DND-41 (cell line): Measurements from ENCODE around the gene RASGRP1.

ENCODE experiments used
- EZH2 ChIP-seq: IDR thresholded peaks from 3 replicates; pipeline ENCODE4 v1.6.1; 2012; ENCODE audit warnings: borderline replicate concordance, low read depth, mild to moderate bottlenecking, moderate library complexity, low read length, inconsistent platforms; ENCODE audit not compliant: severe bottlenecking
- TF ChIP-seq, protein P1 (sequence below): IDR thresholded peaks from 2 replicates; pipeline ENCODE4 v1.5.1; 2012; ENCODE audit warnings: borderline replicate concordance, low read length, moderate library complexity, mild to moderate bottlenecking; ENCODE audit not compliant: poor library complexity, severe bottlenecking; ENCODE audit errors: extremely low read depth

DNA sequence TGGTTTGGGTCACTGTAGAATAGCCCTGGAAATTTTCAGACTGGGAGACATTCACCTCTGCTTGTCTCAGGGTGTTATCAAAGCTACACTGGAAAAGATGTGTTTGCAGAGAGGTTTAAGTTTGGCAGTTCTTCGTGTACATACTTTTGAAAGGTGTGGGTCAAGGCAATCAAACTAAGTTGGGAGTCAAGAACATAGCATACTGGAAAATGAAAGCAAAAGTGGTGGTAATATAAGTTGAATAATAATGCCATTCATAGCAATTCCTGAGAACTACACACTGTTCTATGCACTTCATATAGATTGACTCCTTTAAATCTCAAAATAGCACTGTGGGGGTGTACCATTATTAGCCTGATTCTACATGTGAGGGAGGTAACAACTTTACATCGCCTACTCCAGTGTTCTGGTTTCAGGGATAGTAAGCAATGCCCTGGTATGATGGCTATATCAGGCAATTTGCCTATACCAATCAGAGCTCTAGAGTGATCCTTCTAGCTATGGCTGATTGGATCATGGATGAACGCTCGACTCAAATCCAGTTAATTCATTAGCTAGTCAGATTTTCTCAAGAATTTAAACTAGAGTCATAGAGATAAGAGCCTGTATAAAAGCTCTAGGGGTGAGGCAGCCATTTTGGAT lies 44.6 kb upstream of the RASGRP1 start:
- TF ChIP-seq, protein P1, sequence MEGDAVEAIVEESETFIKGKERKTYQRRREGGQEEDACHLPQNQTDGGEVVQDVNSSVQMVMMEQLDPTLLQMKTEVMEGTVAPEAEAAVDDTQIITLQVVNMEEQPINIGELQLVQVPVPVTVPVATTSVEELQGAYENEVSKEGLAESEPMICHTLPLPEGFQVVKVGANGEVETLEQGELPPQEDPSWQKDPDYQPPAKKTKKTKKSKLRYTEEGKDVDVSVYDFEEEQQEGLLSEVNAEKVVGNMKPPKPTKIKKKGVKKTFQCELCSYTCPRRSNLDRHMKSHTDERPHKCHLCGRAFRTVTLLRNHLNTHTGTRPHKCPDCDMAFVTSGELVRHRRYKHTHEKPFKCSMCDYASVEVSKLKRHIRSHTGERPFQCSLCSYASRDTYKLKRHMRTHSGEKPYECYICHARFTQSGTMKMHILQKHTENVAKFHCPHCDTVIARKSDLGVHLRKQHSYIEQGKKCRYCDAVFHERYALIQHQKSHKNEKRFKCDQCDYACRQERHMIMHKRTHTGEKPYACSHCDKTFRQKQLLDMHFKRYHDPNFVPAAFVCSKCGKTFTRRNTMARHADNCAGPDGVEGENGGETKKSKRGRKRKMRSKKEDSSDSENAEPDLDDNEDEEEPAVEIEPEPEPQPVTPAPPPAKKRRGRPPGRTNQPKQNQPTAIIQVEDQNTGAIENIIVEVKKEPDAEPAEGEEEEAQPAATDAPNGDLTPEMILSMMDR, result no peak
- no peak for TF ChIP-seq EZH2
